ENCODE data around the gene CTSF. TPM values are rescaled to one million over a fixed set of nuclear protein-coding genes. Genes with fewer than 3 reads are reported as not detected.

Gene CTSF
- total RNA-seq, 2 donors from 2014 or later = 10.5 to 13.4 TPM

GRCh38 chr11:66530927-66531709, 37.3 kb downstream of the CTSF start:
- Mint-ChIP-seq H3K36me3 (ENCODE audit: low read depth) (peaks cover 3% of the 10 kb centered on the region), H3K27ac (peak overlapping the region; percentile 4), H3K27me3 (no peaks in the 10 kb centered on the region), H3K4me1 (peaks cover 9% of the 10 kb centered on the region), H3K4me3 (no peak overlapping the region)
- H3K9me3 ChIP-seq (ENCODE audit: control insufficient read depth, low read length, poor library complexity, severe bottlenecking) = no peaks in the 10 kb centered on the region
- ATAC-seq (no peak), DNase-seq (no peak)

- no peaks in the 10 kb centered on the region for H3K27me3 Mint-ChIP-seq
- DNase-seq (no peak), ATAC-seq (no peak)
- H3K27ac Mint-ChIP-seq = no peak overlapping the region
- H3K4me3 Mint-ChIP-seq = no peak overlapping the region
- H3K9me3 ChIP-seq (ENCODE audit: control insufficient read depth, low read length, poor library complexity, severe bottlenecking) = no peaks in the 10 kb centered on the region
- H3K36me3 Mint-ChIP-seq (ENCODE audit: low read depth) = peaks cover 3% of the 10 kb centered on the region
- H3K4me1 Mint-ChIP-seq = peaks cover 10% of the 10 kb centered on the region
These were observed 38.8 kb downstream of the CTSF start for GRCh38 chr11:66529655-66530054.

- Mint-ChIP-seq H3K4me1 (peaks cover 10% of the 10 kb centered on the region), H3K4me3 (no peak overlapping the region), H3K27me3 (no peaks in the 10 kb centered on the region), H3K36me3 (ENCODE audit: low read depth) (peaks cover 3% of the 10 kb centered on the region), H3K27ac (no peak overlapping the region)
- DNase-seq = no peak
- H3K9me3 ChIP-seq (ENCODE audit: control insufficient read depth, low read length, poor library complexity, severe bottlenecking) = no peaks in the 10 kb centered on the region
- no peak for ATAC-seq
These were observed 39.3 kb downstream of the CTSF start for GRCh38 chr11:66529069-66529468.

- DNase-seq (no peak), ATAC-seq (no peak)
- H3K27me3 Mint-ChIP-seq = no peaks in the 10 kb centered on the region
- H3K4me1 Mint-ChIP-seq = peaks cover 6% of the 10 kb centered on the region
- H3K27ac Mint-ChIP-seq = peak overlapping the region; percentile 32
- peaks cover 6% of the 10 kb centered on the region for H3K36me3 Mint-ChIP-seq (ENCODE audit: low read depth)
- H3K4me3 Mint-ChIP-seq = no peak overlapping the region
- no peaks in the 10 kb centered on the region for H3K9me3 ChIP-seq (ENCODE audit: control insufficient read depth, low read length, poor library complexity, severe bottlenecking)
These were observed 43.9 kb downstream of the CTSF start for GRCh38 chr11:66524304-66525040.

GRCh38 chr11:66523611-66524010, 44.8 kb downstream of the CTSF start:
- ATAC-seq = no peak
- Mint-ChIP-seq H3K4me1 (peaks cover 6% of the 10 kb centered on the region), H3K27me3 (no peaks in the 10 kb centered on the region), H3K4me3 (no peak overlapping the region), H3K36me3 (ENCODE audit: low read depth) (peaks cover 6% of the 10 kb centered on the region), H3K27ac (peak overlapping the region; percentile 32)
- DNase-seq = no peak
- no peaks in the 10 kb centered on the region for H3K9me3 ChIP-seq (ENCODE audit: control insufficient read depth, low read length, poor library complexity, severe bottlenecking)

Other genes starting within 250 kb of the CTSF start
- 1 to 10 TPM; 1.9 to 3.4 TPM for gene RIN1, start 232.2 kb downstream of the CTSF start, total RNA-seq
- gene BRMS1, start 223.5 kb downstream of the CTSF start, total RNA-seq = 10 to 100 TPM; 44.3 to 53.9 TPM
- 1 to 10 TPM; 2.4 to 2.8 TPM for gene B4GAT1, start 221.0 kb downstream of the CTSF start, total RNA-seq
- gene SLC29A2, start 196.8 kb downstream of the CTSF start, total RNA-seq = 1 to 10 TPM; 5.4 TPM
- not detected for gene NPAS4, start 147.6 kb downstream of the CTSF start, total RNA-seq
- 10 to 100 TPM; 30.1 to 31.1 TPM for gene MRPL11, start 129.8 kb downstream of the CTSF start, total RNA-seq
- gene PELI3, start 101.7 kb downstream of the CTSF start, total RNA-seq = 10 to 100 TPM; 11.3 to 13.3 TPM
- 10 to 100 TPM; 23.9 to 34.0 TPM for gene DPP3, start 88.2 kb downstream of the CTSF start, total RNA-seq
- 10 to 100 TPM; 15.2 to 16.4 TPM for gene BBS1, start 58.0 kb downstream of the CTSF start, total RNA-seq
- 10 to 100 TPM; 15.2 to 18.1 TPM for gene ZDHHC24, start 22.6 kb downstream of the CTSF start, total RNA-seq
- under 1 TPM in 1 of 2 donors, not detected in 1; 0.30 TPM for gene ACTN3, start 21.7 kb downstream of the CTSF start, total RNA-seq
- 1 to 10 TPM in 1 of 2 donors, under 1 TPM in 1; 0.63 to 2.3 TPM for gene CCDC87, start 24.5 kb upstream of the CTSF start, total RNA-seq
- gene CCS, start 24.6 kb upstream of the CTSF start, total RNA-seq = 10 to 100 TPM; 23.1 to 23.4 TPM
- gene RBM14, start 48.0 kb upstream of the CTSF start, total RNA-seq = 100 to 1,000 TPM; 286 to 398 TPM
- 100 to 1,000 TPM; 205 to 261 TPM for gene RBM4, start 70.1 kb upstream of the CTSF start, total RNA-seq
- 1 to 10 TPM; 7.3 to 9.9 TPM for gene RBM4B, start 109.3 kb upstream of the CTSF start, total RNA-seq
- under 1 TPM in 1 of 2 donors, not detected in 1; 0.23 TPM for gene SPTBN2, start 160.6 kb upstream of the CTSF start, total RNA-seq